ENCODE results near the gene MOSPD2. TPM values are rescaled to one million over a fixed set of nuclear protein-coding genes. Genes with fewer than 3 reads are reported as not detected.

The MOSPD2 gene
- polyA plus RNA-seq, 1 donor (not counting 4 experiments of a cell fraction or from before 2014, with no cell fraction given) = 20.4 TPM

GRCh38 chrX:14884714-14885113 is 11.5 kb downstream of the MOSPD2 start:
- Histone ChIP-seq H3K27me3 (ENCODE audit: control insufficient read depth, extremely low read depth, insufficient read depth, low read length) (no peaks in the 10 kb centered on the region), H3K9me3 (ENCODE audit: control insufficient read depth, low read depth, low read length) (no peaks in the 10 kb centered on the region), H2AFZ (ENCODE audit: control insufficient read depth, low read length) (no peak overlapping the region), H3K79me2 (ENCODE audit: control insufficient read depth, insufficient read depth, low read length) (no peaks in the 10 kb centered on the region), H3K4me2 (ENCODE audit: control insufficient read depth, extremely low read depth, insufficient read depth, low read depth, low read length) (no peak overlapping the region), H3K4me3 (ENCODE audit: control insufficient read depth in 2 of 3, extremely low read depth in 1 of 3, insufficient read depth in 2 of 3, low read depth in 1 of 3, low read length in 3 of 3) (no peak overlapping the region), H3K36me3 (ENCODE audit: control insufficient read depth in 2 of 2, extremely low read depth in 1 of 2, insufficient read depth in 2 of 2, low read length in 2 of 2) (no peaks in the 10 kb centered on the region), H3K4me1 (ENCODE audit: control insufficient read depth, extremely low read depth, insufficient read depth, low read length) (no peaks in the 10 kb centered on the region), H3K9me1 (ENCODE audit: control insufficient read depth, extremely low read depth, insufficient read depth, low read length) (no peaks in the 10 kb centered on the region), H3K27ac (ENCODE audit: control insufficient read depth, insufficient read depth, low read length) (no peak overlapping the region), H3K9ac (ENCODE audit: control insufficient read depth, extremely low read depth, insufficient read depth, low read length) (no peak overlapping the region), H4K20me1 (ENCODE audit: control insufficient read depth, extremely low read depth, insufficient read depth, low read length) (no peaks in the 10 kb centered on the region)
- no peak for TF ChIP-seq EZH2 (IDR thresholded peaks at IDR 0.05; ENCODE audit: low read length)
- TF ChIP-seq CTCF (optimal IDR thresholded peaks at IDR 0.05 in 1 of 3, IDR thresholded peaks at IDR 0.05 in 1 of 3, conservative IDR thresholded peaks at IDR 0.05 in 1 of 3; ENCODE audit: extremely low read depth in 1 of 3, insufficient read depth in 2 of 3, low read length in 3 of 3) = no peak
- dilution Hi-C loops (cut with MboI; ENCODE audit: extremely low pct_ligation_motif_present, low sequenced_read_pairs) = no loop called here
- no peak for DNase-seq (ENCODE audit: low read depth, low spot score)
- no peak for FAIRE-seq

GRCh38 chrX:14886252-14886651 is 13.0 kb downstream of the MOSPD2 start:
- Histone ChIP-seq H3K9ac (ENCODE audit: control insufficient read depth, extremely low read depth, insufficient read depth, low read length) (no peak overlapping the region), H3K4me2 (ENCODE audit: control insufficient read depth, extremely low read depth, insufficient read depth, low read depth, low read length) (no peak overlapping the region), H3K27ac (ENCODE audit: control insufficient read depth, insufficient read depth, low read length) (no peak overlapping the region), H3K27me3 (ENCODE audit: control insufficient read depth, extremely low read depth, insufficient read depth, low read length) (no peaks in the 10 kb centered on the region), H2AFZ (ENCODE audit: control insufficient read depth, low read length) (no peak overlapping the region), H3K36me3 (ENCODE audit: control insufficient read depth in 2 of 2, extremely low read depth in 1 of 2, insufficient read depth in 2 of 2, low read length in 2 of 2) (no peaks in the 10 kb centered on the region), H3K79me2 (ENCODE audit: control insufficient read depth, insufficient read depth, low read length) (no peaks in the 10 kb centered on the region), H3K4me3 (ENCODE audit: control insufficient read depth in 2 of 3, extremely low read depth in 1 of 3, insufficient read depth in 2 of 3, low read depth in 1 of 3, low read length in 3 of 3) (no peak overlapping the region), H3K4me1 (ENCODE audit: control insufficient read depth, extremely low read depth, insufficient read depth, low read length) (no peaks in the 10 kb centered on the region), H3K9me1 (ENCODE audit: control insufficient read depth, extremely low read depth, insufficient read depth, low read length) (no peaks in the 10 kb centered on the region), H3K9me3 (ENCODE audit: control insufficient read depth, low read depth, low read length) (no peaks in the 10 kb centered on the region), H4K20me1 (ENCODE audit: control insufficient read depth, extremely low read depth, insufficient read depth, low read length) (no peaks in the 10 kb centered on the region)
- no peak for FAIRE-seq
- TF ChIP-seq EZH2 (IDR thresholded peaks at IDR 0.05; ENCODE audit: low read length) = no peak
- TF ChIP-seq CTCF (optimal IDR thresholded peaks at IDR 0.05 in 1 of 3, IDR thresholded peaks at IDR 0.05 in 1 of 3, conservative IDR thresholded peaks at IDR 0.05 in 1 of 3; ENCODE audit: extremely low read depth in 1 of 3, insufficient read depth in 2 of 3, low read length in 3 of 3) = no peak
- dilution Hi-C loops (cut with MboI; ENCODE audit: extremely low pct_ligation_motif_present, low sequenced_read_pairs) = no loop called here
- DNase-seq (ENCODE audit: low read depth, low spot score) = no peak
